Neural progenitor cell (in vitro differentiated cells): ENCODE measurements around the gene ANKS1B. TPM values are rescaled to one million over a fixed set of nuclear protein-coding genes. Genes with fewer than 3 reads are reported as not detected.

Source experiments
- DNase-seq: peaks from one replicate; pipeline ENCODE4 v3.0.0-alpha.2; 2016; ENCODE audit warnings: low spot score
- H2AFZ ChIP-seq: fragments of 200-600 bp; sonication (generic); replicated peaks from 2 replicates; pipeline ENCODE4 v1.6.1; 2016; ENCODE audit warnings: antibody characterized with exemption
- H3F3A ChIP-seq: fragments of 200-600 bp; sonication (generic); 2 replicates; pipeline ENCODE4 v1.6.1; 2016; ENCODE audit warnings: antibody characterized with exemption, low read depth
- H3K27ac ChIP-seq: fragments of 200-600 bp; sonication (generic); 2 replicates; pipeline ENCODE4 v1.5.1; 2016; ENCODE audit warnings: mild to moderate bottlenecking
- H3K27me3 ChIP-seq: fragments of 200-600 bp; sonication (generic); 2 replicates; pipeline ENCODE4 v1.6.1; 2016; ENCODE audit warnings: mild to moderate bottlenecking, moderate library complexity
- H3K36me3 ChIP-seq: fragments of 200-600 bp; sonication (generic); 2 replicates; pipeline ENCODE4 v1.5.1; 2016
- H3K4me1 ChIP-seq: fragments of 200-600 bp; sonication (generic); 2 replicates; pipeline ENCODE4 v1.6.1; 2016; ENCODE audit warnings: mixed run types
- H3K4me2 ChIP-seq: fragments of 200-600 bp; sonication (generic); 2 replicates; pipeline ENCODE4 v1.6.1; 2016
- H3K4me3 ChIP-seq: fragments of 200-600 bp; sonication (generic); 2 replicates; pipeline ENCODE4 v1.5.1; 2016
- H3K79me2 ChIP-seq: fragments of 200-600 bp; sonication (generic); 2 replicates; pipeline ENCODE4 v1.6.1; 2016; ENCODE audit warnings: low read depth
- H3K9ac ChIP-seq: fragments of 200-600 bp; sonication (generic); 2 replicates; pipeline ENCODE4 v1.6.1; 2016
- H3K9me3 ChIP-seq: fragments of 200-600 bp; sonication (generic); 2 replicates; pipeline ENCODE4 v1.5.1; 2016; ENCODE audit warnings: low read depth
- H4K20me1 ChIP-seq: fragments of 200-600 bp; sonication (generic); 2 replicates; pipeline ENCODE4 v1.6.1; 2016; ENCODE audit warnings: low read depth
- H3K27ac Mint-ChIP-seq: 3 replicates; pipeline ENCODE4 v1.8.0; 2021; ENCODE audit warnings: mixed read lengths
- H3K27me3 Mint-ChIP-seq: 2 replicates; pipeline ENCODE4 v1.8.0; 2022; ENCODE audit warnings: low read depth, mild to moderate bottlenecking, inconsistent platforms, moderate library complexity, mixed read lengths; ENCODE audit not compliant: insufficient read depth
- H3K36me3 Mint-ChIP-seq: 3 replicates; pipeline ENCODE4 v1.8.0; 2021; ENCODE audit warnings: mixed read lengths
- H3K4me1 Mint-ChIP-seq: 3 replicates; pipeline ENCODE4 v1.8.0; 2021; ENCODE audit warnings: mixed read lengths
- H3K4me3 Mint-ChIP-seq: 3 replicates; pipeline ENCODE4 v1.8.0; 2021; ENCODE audit warnings: mild to moderate bottlenecking, moderate library complexity, mixed read lengths
- H3K9me3 Mint-ChIP-seq: 3 replicates; pipeline ENCODE4 v1.8.0; 2020; ENCODE audit warnings: mixed read lengths
- EZH2 ChIP-seq: fragments of 200-600 bp; sonication (generic); IDR thresholded peaks from 2 replicates; pipeline ENCODE4 v1.6.1; 2017; ENCODE audit warnings: antibody characterized with exemption, mild to moderate bottlenecking, moderate library complexity
- EZH2phosphoT487 ChIP-seq: fragments of 200-600 bp; sonication (generic); IDR thresholded peaks from 2 replicates; pipeline ENCODE4 v1.6.1; 2017; ENCODE audit warnings: antibody characterized with exemption
- total RNA-seq: library from RNA; depleted of rRNA; stranded (reverse); fragments of >200 nt; gene quantifications from 2 replicates; pipeline ENCODE4 v1.2.3, GENCODE V29; 2015; ENCODE audit warnings: low replicate concordance
- TF ChIP-seq, protein P1 (sequence below): fragments of 200-600 bp; sonication (generic); IDR thresholded peaks from 2 replicates; pipeline ENCODE4 v1.5.1; 2017; ENCODE audit warnings: antibody characterized with exemption, mild to moderate bottlenecking

The ANKS1B gene
- total RNA-seq, 1 donor from 2014 or later: 7.9 TPM

- no peaks in the 10 kb centered on the region for H3F3A ChIP-seq
- H3K79me2 ChIP-seq: no peaks in the 10 kb centered on the region
- H3K27ac Mint-ChIP-seq: no peak overlapping the region
- no peak overlapping the region for H3K27ac ChIP-seq
- no peaks in the 10 kb centered on the region for H3K27me3 Mint-ChIP-seq
- no peak overlapping the region for H3K9ac ChIP-seq
- peaks cover under 1% of the 10 kb centered on the region for H3K4me1 Mint-ChIP-seq
- DNase-seq: no peak
- TF ChIP-seq EZH2phosphoT487 (no peak), EZH2 (no peak)
- TF ChIP-seq, protein P1, sequence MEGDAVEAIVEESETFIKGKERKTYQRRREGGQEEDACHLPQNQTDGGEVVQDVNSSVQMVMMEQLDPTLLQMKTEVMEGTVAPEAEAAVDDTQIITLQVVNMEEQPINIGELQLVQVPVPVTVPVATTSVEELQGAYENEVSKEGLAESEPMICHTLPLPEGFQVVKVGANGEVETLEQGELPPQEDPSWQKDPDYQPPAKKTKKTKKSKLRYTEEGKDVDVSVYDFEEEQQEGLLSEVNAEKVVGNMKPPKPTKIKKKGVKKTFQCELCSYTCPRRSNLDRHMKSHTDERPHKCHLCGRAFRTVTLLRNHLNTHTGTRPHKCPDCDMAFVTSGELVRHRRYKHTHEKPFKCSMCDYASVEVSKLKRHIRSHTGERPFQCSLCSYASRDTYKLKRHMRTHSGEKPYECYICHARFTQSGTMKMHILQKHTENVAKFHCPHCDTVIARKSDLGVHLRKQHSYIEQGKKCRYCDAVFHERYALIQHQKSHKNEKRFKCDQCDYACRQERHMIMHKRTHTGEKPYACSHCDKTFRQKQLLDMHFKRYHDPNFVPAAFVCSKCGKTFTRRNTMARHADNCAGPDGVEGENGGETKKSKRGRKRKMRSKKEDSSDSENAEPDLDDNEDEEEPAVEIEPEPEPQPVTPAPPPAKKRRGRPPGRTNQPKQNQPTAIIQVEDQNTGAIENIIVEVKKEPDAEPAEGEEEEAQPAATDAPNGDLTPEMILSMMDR: no peak
- no peaks in the 10 kb centered on the region for H3K9me3 ChIP-seq
- no peaks in the 10 kb centered on the region for H4K20me1 ChIP-seq
- no peak overlapping the region for H3K4me3 ChIP-seq
- no peaks in the 10 kb centered on the region for H3K4me1 ChIP-seq
- no peak overlapping the region for H3K4me2 ChIP-seq
- no peaks in the 10 kb centered on the region for H3K36me3 ChIP-seq
- peaks cover 4% of the 10 kb centered on the region for H3K9me3 Mint-ChIP-seq
- no peak overlapping the region for H3K4me3 Mint-ChIP-seq
- H3K36me3 Mint-ChIP-seq: no peaks in the 10 kb centered on the region
- no peak overlapping the region for H2AFZ ChIP-seq
- H3K27me3 ChIP-seq: no peaks in the 10 kb centered on the region
Measured at GRCh38 chr12:99224237-99224636, 760.5 kb downstream of the ANKS1B start.

DNA sequence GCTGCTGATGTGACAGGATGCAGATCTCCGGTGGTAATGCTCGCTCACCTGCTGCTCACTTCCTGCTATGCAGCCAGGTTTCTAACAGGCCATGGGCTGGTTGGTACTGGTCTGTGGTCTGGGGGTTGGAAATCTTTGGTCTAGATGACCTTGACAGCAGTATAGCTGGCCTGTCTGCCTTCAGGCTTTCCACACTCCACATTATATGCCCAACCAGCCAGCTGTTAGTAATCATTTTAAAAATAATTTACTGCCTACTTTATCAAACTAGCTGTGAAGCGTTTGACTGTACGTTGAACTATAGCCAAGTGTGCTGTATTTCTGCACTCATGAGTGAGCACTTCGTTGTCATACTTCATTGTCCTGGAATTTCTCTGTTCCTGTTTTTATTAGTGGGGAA, 761.2 kb downstream of the ANKS1B start:
- Mint-ChIP-seq H3K27ac (no peak overlapping the region), H3K4me3 (no peak overlapping the region), H3K9me3 (peaks cover 4% of the 10 kb centered on the region), H3K4me1 (peaks cover 3% of the 10 kb centered on the region), H3K36me3 (no peaks in the 10 kb centered on the region), H3K27me3 (no peaks in the 10 kb centered on the region)
- H3K27me3 ChIP-seq: no peaks in the 10 kb centered on the region
- H3K9ac ChIP-seq: no peak overlapping the region
- no peaks in the 10 kb centered on the region for H3K4me1 ChIP-seq
- no peaks in the 10 kb centered on the region for H3K9me3 ChIP-seq
- no peaks in the 10 kb centered on the region for H3K79me2 ChIP-seq
- no peak overlapping the region for H3K4me2 ChIP-seq
- H2AFZ ChIP-seq: no peak overlapping the region
- no peaks in the 10 kb centered on the region for H3F3A ChIP-seq
- H4K20me1 ChIP-seq: no peaks in the 10 kb centered on the region
- TF ChIP-seq, protein P1: no peak
- TF ChIP-seq EZH2phosphoT487 (no peak), EZH2 (no peak)
- H3K27ac ChIP-seq: no peak overlapping the region
- no peak for DNase-seq
- no peaks in the 10 kb centered on the region for H3K36me3 ChIP-seq
- H3K4me3 ChIP-seq: no peak overlapping the region

- no peak for DNase-seq
- Mint-ChIP-seq H3K4me3 (no peak overlapping the region), H3K27me3 (peaks cover 4% of the 10 kb centered on the region), H3K27ac (no peak overlapping the region), H3K36me3 (no peaks in the 10 kb centered on the region), H3K9me3 (peaks cover 46% of the 10 kb centered on the region), H3K4me1 (peaks cover 7% of the 10 kb centered on the region)
- H3K4me1 ChIP-seq: no peaks in the 10 kb centered on the region
- H3K36me3 ChIP-seq: no peaks in the 10 kb centered on the region
- H3K27ac ChIP-seq: no peak overlapping the region
- H3K27me3 ChIP-seq: no peaks in the 10 kb centered on the region
- no peak overlapping the region for H3K4me3 ChIP-seq
- H3K9ac ChIP-seq: no peak overlapping the region
- no peak overlapping the region for H2AFZ ChIP-seq
- no peaks in the 10 kb centered on the region for H3F3A ChIP-seq
- no peaks in the 10 kb centered on the region for H3K79me2 ChIP-seq
- H3K9me3 ChIP-seq: peaks cover 14% of the 10 kb centered on the region
- H3K4me2 ChIP-seq: no peak overlapping the region
- TF ChIP-seq EZH2phosphoT487 (no peak), EZH2 (no peak)
- TF ChIP-seq, protein P1: no peak
- no peaks in the 10 kb centered on the region for H4K20me1 ChIP-seq
Measured at GRCh38 chr12:99213047-99213446, 771.7 kb downstream of the ANKS1B start.
